Measurements from ENCODE around the gene KCNJ6. TPM values are rescaled to one million over a fixed set of nuclear protein-coding genes. Genes with fewer than 3 reads are reported as not detected.

Gene KCNJ6
- total and polyA plus RNA-seq, 2 donors: 0.03 to 0.26 TPM

DNA sequence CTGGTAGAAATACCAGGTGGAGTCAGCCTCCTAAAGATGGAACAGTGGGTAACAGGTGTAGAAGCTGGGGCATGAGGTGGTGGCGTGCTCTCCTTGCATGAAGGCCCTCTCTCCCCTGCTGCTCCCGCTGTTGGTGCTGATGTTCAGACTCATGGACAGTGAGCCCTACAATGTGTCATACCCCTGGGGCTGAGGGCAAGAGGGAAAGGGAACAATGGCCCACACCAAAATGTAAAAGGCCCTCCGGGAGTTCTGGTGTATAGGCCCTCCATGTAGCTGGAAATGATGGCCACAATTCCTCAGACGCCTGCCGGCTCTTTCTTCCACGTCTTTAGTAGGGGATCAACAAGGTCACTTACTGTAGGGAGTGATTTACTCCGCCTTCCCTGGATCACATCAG lies 354.8 kb downstream of the KCNJ6 start:
- WGBS: 87% methylated on average over 7 of the region's 7 CpGs
- Histone ChIP-seq H3K4me1 (ENCODE audit: insufficient read depth) (no peaks in the 10 kb centered on the region), H3K27ac (ENCODE audit: low read depth) (no peak overlapping the region), H3K4me3 (ENCODE audit: low read depth, low read length) (no peak overlapping the region), H3K36me3 (ENCODE audit: insufficient read depth) (no peaks in the 10 kb centered on the region)
- DNase-seq (ENCODE audit: extremely low spot score): no peak

DNA sequence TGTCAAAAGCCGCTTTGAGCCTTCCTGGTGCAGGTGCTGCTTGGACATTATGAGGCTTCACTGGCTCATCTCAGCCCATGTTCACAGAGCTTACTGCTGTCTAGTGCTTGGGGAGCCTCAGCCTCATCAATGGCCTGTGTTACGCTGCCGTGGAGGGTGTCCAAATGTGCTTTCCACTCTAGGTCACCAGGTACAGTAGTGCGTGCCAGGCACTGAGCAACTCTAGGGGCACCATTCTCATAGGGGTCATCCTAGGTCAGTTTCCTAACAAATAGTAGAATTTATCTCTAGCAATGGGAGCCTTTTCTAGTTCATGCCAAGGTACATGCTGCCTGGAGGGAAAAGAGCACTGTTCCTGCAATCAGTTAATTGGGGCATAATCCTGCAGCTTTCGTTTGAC lies 355.9 kb downstream of the KCNJ6 start:
- Histone ChIP-seq H3K4me1 (ENCODE audit: insufficient read depth) (no peaks in the 10 kb centered on the region), H3K36me3 (ENCODE audit: insufficient read depth) (no peaks in the 10 kb centered on the region), H3K27ac (ENCODE audit: low read depth) (no peak overlapping the region), H3K4me3 (ENCODE audit: low read depth, low read length) (no peak overlapping the region)
- 89% methylated on average over 5 of the region's 5 CpGs for WGBS
- DNase-seq (ENCODE audit: extremely low spot score): no peak

DNA sequence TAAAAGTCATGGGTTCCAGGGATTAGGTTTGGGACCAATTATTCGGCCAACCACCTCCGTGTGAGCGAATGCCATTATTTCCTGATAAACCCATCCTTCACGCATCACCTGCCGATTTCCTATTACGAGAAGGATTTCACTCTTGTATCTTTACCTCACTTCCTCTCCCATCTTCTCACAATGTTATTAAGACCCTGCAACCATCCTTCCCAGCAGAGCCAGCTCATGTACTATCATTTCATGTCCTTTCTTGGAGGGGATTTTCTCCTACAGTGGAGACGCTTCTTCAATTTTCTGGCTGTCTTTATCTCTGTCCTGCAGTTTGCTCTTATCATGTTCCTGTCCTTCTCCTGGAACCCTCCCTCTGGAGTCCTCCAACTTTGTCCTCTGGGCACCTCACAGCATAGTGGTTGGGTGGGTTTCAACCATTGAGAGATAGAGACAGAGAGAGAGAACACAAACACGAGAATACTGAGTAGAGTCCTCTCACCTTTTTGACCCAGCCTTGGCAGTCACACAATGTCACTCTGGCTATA lies 357.5 kb downstream of the KCNJ6 start:
- no peak for DNase-seq (ENCODE audit: extremely low spot score)
- 92% methylated on average over 8 of the region's 8 CpGs for WGBS

More for the DNA sequence above, 357.5 kb downstream of the KCNJ6 start:
- no peak overlapping the region for H3K4me3 ChIP-seq (ENCODE audit: low read depth, low read length)
- no peaks in the 10 kb centered on the region for H3K4me1 ChIP-seq (ENCODE audit: insufficient read depth)
- no peak overlapping the region for H3K27ac ChIP-seq (ENCODE audit: low read depth)
- H3K36me3 ChIP-seq (ENCODE audit: insufficient read depth): no peaks in the 10 kb centered on the region
